Fibroblast of villous mesenchyme (primary cell): ENCODE data around the gene RNF168. TPM values are rescaled to one million over a fixed set of nuclear protein-coding genes. Genes with fewer than 3 reads are reported as not detected.

ENCODE experiments used
- DNase-seq: peaks from one replicate; pipeline ENCODE4 v3.0.0-alpha.2; 2010; ENCODE audit warnings: low read depth
- H3K4me3 ChIP-seq: 2 replicates; pipeline ENCODE4 v1.5.1; 2011; ENCODE audit warnings: low read depth, mild to moderate bottlenecking, low read length
- CTCF ChIP-seq: IDR thresholded peaks from 2 replicates; pipeline ENCODE4 v1.5.1; 2012; ENCODE audit warnings: low read depth, mild to moderate bottlenecking, low read length; ENCODE audit not compliant: insufficient read depth
- total RNA-seq: library from RNA; depleted of rRNA; stranded (reverse); fragments of >200 nt; gene quantifications from 2 replicates; pipeline ENCODE4 v1.2.3, GENCODE V29; 2012

RNF168 gene
- total RNA-seq, 1 donor, result 22.5 TPM

DNA sequence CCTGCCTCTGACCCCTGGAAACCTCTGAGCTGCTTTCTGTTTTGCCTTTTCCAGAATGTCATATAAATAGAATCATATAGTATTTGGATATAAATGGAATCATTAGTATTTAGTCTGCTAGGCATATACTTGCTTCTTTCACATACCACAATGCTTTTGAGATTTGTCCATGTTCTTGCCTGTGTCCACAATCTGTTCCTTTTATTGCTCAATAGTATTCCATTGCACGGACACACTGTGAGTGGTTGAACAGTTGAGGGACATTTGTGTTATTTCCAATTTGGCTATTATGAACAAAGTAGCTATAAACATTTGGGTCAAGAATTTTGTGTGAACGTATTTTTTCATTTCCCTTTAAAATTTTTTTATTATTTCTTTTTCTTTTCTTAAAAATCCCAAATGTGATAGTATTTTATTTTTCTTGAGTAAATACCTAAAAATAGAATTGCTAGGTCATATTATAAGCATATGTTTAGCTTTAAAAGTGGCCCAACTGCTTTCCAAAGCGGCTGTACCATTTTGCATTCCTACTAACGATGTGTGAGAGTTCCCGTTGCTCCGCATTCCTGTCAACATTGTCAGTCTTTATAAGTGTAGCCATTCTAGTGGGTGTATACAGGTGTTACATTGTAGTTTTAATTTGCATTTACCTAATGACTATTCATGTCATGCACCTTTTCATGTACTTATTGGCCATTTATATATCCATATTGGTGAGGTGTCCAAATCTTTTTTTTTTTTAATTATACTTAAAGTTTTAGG lies 38.3 kb upstream of the RNF168 start:
- DNase-seq, result no peak
- no peak overlapping the region for H3K4me3 ChIP-seq
- no peak for TF ChIP-seq CTCF

GRCh38 chr3:196537319-196537984 lies 33.9 kb upstream of the RNF168 start:
- no peak overlapping the region for H3K4me3 ChIP-seq
- TF ChIP-seq CTCF, result peak; percentile 67
- no peak for DNase-seq

- no peak overlapping the region for H3K4me3 ChIP-seq
- peak; percentile 37 for DNase-seq
- no peak for TF ChIP-seq CTCF
Measured at GRCh38 chr3:196533260-196533681, 29.7 kb upstream of the RNF168 start.

DNA sequence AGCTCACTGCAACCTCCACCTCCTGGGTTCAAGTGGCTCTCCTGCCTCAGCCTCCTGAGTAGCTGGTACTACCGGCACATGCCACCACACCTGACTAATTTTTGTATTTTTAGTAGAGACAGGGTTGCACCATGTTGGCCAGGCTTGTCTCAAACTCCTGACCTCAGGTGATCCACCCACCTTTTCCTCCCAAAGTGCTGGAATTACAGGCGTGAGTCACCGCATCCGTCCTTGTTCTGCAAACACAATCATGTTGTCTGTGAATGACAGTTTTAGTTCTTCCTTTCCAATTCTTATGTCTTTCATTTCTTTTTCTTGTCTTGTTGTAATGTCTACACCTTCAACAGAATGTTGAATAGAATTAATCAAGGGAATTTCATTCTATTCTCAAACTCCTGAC lies 27.9 kb upstream of the RNF168 start:
- TF ChIP-seq CTCF, result no peak
- no peak for DNase-seq
- H3K4me3 ChIP-seq, result no peak overlapping the region

DNA sequence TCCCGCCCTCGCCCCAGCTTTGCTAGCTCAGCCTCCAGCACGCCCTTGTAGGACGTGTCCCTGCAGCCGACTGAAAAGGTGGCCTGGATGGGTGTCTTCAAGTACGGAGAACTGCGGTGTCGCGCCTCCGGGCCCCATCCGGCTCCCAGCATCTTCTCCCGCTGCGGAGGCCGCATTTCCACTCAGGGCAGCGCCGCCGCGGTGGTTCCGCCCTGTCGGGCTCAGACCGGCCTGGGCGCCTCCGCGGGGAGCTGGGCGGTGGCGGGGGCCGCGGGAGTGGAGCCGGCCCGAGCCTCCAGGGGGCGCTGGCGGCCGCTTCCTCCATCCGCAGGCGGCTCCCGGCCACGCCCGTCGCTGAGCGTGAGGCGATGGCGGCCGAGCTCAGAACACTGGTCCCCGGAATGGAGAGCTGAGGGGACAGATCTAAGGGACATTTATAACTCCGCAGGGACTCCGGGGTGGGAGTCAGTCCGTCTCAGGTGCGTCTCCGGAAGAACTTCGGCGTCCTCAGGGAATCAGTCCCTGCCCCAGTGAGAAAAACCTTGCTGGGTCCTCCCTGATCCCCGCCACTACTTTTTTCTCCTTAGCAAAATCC lies 25.2 kb upstream of the RNF168 start:
- peak; percentile 65 for DNase-seq
- peak overlapping the region; percentile 57 for H3K4me3 ChIP-seq
- TF ChIP-seq CTCF, result peak; percentile 72

DNA sequence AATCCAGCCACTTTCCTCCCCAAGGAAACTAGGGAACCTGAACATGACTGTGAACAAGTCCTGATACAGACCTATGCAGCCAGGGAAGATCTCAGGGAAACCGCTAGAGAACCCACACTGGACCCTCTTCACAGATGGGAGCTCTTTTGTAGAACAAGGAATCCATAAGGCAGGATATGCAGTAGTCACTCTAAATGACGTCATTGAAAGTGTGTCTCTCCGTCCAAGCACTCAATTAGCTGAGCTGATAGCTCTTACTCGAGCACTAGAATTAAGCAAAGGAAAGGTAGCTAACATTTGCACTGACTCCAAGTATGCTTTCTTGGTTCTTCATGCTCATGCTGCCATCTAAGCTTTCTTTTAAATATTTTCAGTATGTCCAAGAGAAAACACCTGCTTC lies 21.6 kb upstream of the RNF168 start:
- no peak overlapping the region for H3K4me3 ChIP-seq
- no peak for DNase-seq
- no peak for TF ChIP-seq CTCF
